Nephron progenitor cell (in vitro differentiated cells): ENCODE results near the gene CHMP4A.

Experiments
- DNase-seq: peaks from one replicate; pipeline ENCODE4 v3.0.0; 2021
- H3K27ac Mint-ChIP-seq: 2 replicates; pipeline ENCODE4 v1.8.0; 2021; ENCODE audit warnings: mild to moderate bottlenecking, moderate library complexity, mixed read lengths
- H3K27me3 Mint-ChIP-seq: 2 replicates; pipeline ENCODE4 v1.8.0; 2021; ENCODE audit warnings: mild to moderate bottlenecking, low read depth, mixed read lengths; ENCODE audit not compliant: poor library complexity
- H3K36me3 Mint-ChIP-seq: 2 replicates; pipeline ENCODE4 v1.8.0; 2021; ENCODE audit warnings: low read depth, mixed read lengths
- H3K4me1 Mint-ChIP-seq: 2 replicates; pipeline ENCODE4 v1.8.0; 2021; ENCODE audit warnings: mixed read lengths
- H3K4me3 Mint-ChIP-seq: 2 replicates; pipeline ENCODE4 v1.8.0; 2021; ENCODE audit warnings: mild to moderate bottlenecking, moderate library complexity, mixed read lengths
- H3K9me3 Mint-ChIP-seq: 2 replicates; pipeline ENCODE4 v1.8.0; 2021; ENCODE audit warnings: mild to moderate bottlenecking, moderate library complexity, mixed read lengths
- CTCF ChIP-seq: fragments of 200-600 bp; sonication (generic); IDR thresholded peaks from 2 replicates; pipeline ENCODE4 v1.5.0; 2021; ENCODE audit warnings: antibody characterized with exemption

Gene CHMP4A

DNA sequence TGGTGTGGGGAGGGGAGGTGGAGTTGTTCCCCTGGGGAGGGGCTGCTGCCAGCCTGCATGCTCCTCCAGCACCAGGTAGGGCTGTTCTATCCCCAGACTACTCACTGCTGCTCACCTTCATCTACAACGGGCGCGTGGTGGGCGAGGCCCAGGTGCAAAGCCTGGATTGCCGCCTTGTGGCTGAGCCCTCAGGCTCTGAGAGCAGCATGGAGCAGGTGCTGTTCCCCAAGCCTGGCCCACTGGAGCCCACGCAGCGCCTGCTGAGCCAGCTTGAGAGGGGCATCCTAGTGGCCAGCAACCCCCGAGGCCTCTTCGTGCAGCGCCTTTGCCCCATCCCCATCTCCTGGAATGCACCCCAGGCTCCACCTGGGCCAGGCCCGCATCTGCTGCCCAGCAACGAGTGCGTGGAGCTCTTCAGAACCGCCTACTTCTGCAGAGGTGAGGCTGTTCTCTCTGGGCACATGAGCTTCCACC is 48.7 kb downstream of the CHMP4A start:
- no peak for TF ChIP-seq CTCF
- Mint-ChIP-seq H3K4me3 (no peak overlapping the region), H3K36me3 (peaks cover 41% of the 10 kb centered on the region), H3K9me3 (no peaks in the 10 kb centered on the region), H3K27ac (no peak overlapping the region), H3K27me3 (no peaks in the 10 kb centered on the region), H3K4me1 (peaks cover 30% of the 10 kb centered on the region)
- no peak for DNase-seq

DNA sequence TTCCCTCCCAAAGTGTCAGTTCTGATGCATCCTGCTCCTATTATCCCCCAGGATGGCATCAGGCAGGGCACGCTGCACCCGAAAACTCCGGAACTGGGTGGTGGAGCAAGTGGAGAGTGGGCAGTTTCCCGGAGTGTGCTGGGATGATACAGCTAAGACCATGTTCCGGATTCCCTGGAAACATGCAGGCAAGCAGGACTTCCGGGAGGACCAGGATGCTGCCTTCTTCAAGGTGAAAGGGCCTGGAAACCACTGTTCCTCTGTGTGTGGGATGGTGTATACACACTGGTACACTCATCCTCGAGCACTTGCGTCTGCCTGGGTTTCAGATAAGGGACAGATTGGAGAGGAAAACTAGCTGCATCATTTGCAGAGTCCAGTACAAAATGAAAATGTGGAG is 51.2 kb downstream of the CHMP4A start:
- no peak for TF ChIP-seq CTCF
- peak overlapping the region; percentile 96 for H3K27ac Mint-ChIP-seq
- no peaks in the 10 kb centered on the region for H3K9me3 Mint-ChIP-seq
- H3K4me3 Mint-ChIP-seq: peak overlapping the region; percentile 91
- peaks cover 47% of the 10 kb centered on the region for H3K36me3 Mint-ChIP-seq
- no peaks in the 10 kb centered on the region for H3K27me3 Mint-ChIP-seq
- DNase-seq: no peak
- peaks cover 30% of the 10 kb centered on the region for H3K4me1 Mint-ChIP-seq

DNA sequence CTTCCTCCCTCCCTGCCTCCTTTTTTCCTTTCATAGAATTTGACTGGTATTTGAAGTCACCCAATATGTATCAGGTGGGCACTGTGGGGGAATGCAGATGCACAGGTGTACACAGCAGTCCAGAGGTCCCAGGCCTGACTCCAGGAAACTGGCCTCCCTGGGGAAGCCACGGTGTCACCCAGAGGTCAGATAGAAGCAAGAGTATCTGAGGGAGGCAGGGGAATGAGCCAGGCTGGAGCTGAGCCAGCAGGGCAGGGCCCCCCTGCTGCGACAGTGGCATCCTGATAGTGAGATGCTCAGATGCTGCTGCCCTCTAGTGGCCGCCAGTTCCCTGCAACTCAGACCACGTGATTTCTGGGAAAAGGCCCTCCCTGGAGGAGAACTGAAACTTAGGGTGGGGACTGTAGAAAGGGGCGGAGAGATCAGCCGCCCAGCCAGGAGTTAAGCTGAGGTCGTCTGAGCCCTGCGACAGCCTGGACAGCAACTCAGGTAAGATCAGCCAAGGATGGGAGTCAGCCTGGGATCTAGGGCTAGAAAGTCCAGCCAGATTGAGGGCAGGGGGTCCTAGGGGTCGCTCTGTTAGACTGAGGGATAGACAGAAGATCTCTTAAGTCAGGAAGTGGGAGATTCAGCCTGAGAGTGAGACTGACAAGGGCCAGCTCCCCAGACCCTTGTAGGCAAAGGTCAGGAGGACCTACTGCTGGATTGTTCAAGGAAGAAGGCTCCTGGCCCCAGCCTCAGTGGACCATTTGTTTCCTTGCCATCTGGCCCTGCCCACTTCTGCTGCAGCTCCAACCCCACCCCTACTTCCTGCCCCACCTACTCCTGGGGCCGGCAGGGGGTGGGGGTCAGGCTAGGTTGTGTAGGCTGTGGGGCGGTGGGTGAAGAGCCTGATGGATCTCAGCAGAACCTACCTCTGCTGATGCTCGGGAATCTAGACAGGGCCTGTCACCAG is 52.2 kb downstream of the CHMP4A start, which contains the start of gene IRF9:
Gene IRF9, plus strand, starts transcription at position 416 of the 955 bp plus-strand sequence. CDS start 880 bp downstream, outside the sequence.
- peak; percentile 90 for TF ChIP-seq CTCF
- peak within 1 kb of the TSS; percentile 99 for H3K27ac Mint-ChIP-seq
- peaks cover 30% of the 10 kb centered on the region for H3K4me1 Mint-ChIP-seq
- DNase-seq: peak; percentile 99
- peaks cover 45% of the 10 kb centered on the region for H3K36me3 Mint-ChIP-seq
- H3K4me3 Mint-ChIP-seq: peak within 1 kb of the TSS; percentile 91
- no peaks in the 10 kb centered on the region for H3K27me3 Mint-ChIP-seq
- H3K9me3 Mint-ChIP-seq: no peaks in the 10 kb centered on the region

GRCh38 chr14:24160499-24160849 is 52.8 kb downstream of the CHMP4A start:
- Mint-ChIP-seq H3K36me3 (peaks cover 45% of the 10 kb centered on the region), H3K27me3 (no peaks in the 10 kb centered on the region), H3K4me1 (peaks cover 30% of the 10 kb centered on the region), H3K27ac (no peak overlapping the region), H3K4me3 (no peak overlapping the region), H3K9me3 (no peaks in the 10 kb centered on the region)
- no peak for TF ChIP-seq CTCF
- DNase-seq: no peak

DNA sequence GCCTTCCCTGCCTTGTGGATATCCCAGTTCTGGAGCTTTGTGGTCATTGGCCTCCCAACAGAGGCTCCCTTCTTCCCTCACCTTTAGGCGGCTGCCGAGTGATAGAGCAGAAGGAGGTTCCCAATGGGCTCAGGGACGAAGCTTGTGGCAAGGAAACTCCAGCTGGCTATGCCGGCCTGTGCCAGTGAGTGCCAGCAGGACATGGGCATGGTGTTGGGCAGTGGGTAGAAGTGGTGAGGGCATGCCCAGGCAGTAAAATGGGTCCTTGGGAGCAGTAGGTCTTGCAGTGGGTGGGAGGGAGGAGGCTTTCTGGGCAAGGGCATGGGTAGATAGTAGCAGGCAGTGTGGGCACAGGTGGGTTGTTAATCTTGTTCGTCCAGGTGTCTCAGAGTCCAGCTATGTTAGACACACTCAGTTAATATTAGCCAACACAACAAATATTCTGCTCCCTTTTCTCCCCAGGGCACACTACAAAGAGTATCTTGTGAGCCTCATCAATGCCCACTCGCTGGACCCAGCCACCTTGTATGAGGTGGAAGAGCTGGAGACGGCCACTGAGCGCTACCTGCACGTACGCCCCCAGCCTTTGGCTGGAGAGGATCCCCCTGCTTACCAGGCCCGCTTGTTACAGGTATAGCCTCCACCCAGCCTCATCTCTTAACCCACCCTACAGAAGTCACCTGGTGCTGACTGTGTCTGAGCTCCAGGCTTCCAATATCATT is 53.4 kb downstream of the CHMP4A start:
- Mint-ChIP-seq H3K9me3 (no peaks in the 10 kb centered on the region), H3K27me3 (no peaks in the 10 kb centered on the region), H3K36me3 (peaks cover 42% of the 10 kb centered on the region), H3K4me3 (no peak overlapping the region), H3K4me1 (peaks cover 30% of the 10 kb centered on the region), H3K27ac (no peak overlapping the region)
- no peak for TF ChIP-seq CTCF
- no peak for DNase-seq
